NCI-H446 (cell line): ENCODE data around the gene SLC17A7.
"Not testable (repeated sequence)": the region's sequence is repeated elsewhere in the genome, so short reads cannot be mapped to it uniquely, and the experiment has no call there.

ENCODE experiments used
- DNase-seq, 2 experiments: peaks; one replicate each; lab custom pipeline; 2025; lab: John Stamatoyannopoulos, UW

The SLC17A7 gene

GRCh38 chr19:49469828-49470614 is 28.7 kb upstream of the SLC17A7 start:
- no peak for DNase-seq

- DNase-seq, result no peak
Measured at GRCh38 chr19:49468746-49469447, 27.6 kb upstream of the SLC17A7 start.

GRCh38 chr19:49468199-49468598 is 26.9 kb upstream of the SLC17A7 start:
- DNase-seq, result no peak

- no peak for DNase-seq
Measured at GRCh38 chr19:49465371-49465770, 24.0 kb upstream of the SLC17A7 start.

GRCh38 chr19:49463960-49464740 is 22.8 kb upstream of the SLC17A7 start:
- no peak for DNase-seq

GRCh38 chr19:49462492-49462891 is 21.2 kb upstream of the SLC17A7 start:
- no peak for DNase-seq

GRCh38 chr19:49461656-49462055 is 20.3 kb upstream of the SLC17A7 start:
- no peak for DNase-seq

GRCh38 chr19:49461130-49461529 is 19.8 kb upstream of the SLC17A7 start:
- not testable (repeated sequence) for DNase-seq

GRCh38 chr19:49459388-49459787 is 18.1 kb upstream of the SLC17A7 start:
- DNase-seq, result no peak

- DNase-seq, result no peak
Measured at GRCh38 chr19:49458567-49458903, 17.2 kb upstream of the SLC17A7 start.

GRCh38 chr19:49456326-49456725 is 15.0 kb upstream of the SLC17A7 start:
- no peak for DNase-seq

- no peak for DNase-seq
Measured at GRCh38 chr19:49455773-49456172, 14.4 kb upstream of the SLC17A7 start.

GRCh38 chr19:49453757-49454240 is 12.5 kb upstream of the SLC17A7 start:
- no peak for DNase-seq

GRCh38 chr19:49453013-49453756 is 11.9 kb upstream of the SLC17A7 start, which contains the start of gene ALDH16A1:
TSS of gene ALDH16A1 (plus strand) at chr19:49453225. CDS start at chr19:49453332, 107 bp downstream.
- peak; percentile 98 to 99 for DNase-seq

- peak; percentile 98 to 99 for DNase-seq
Measured at GRCh38 chr19:49451430-49452181, 10.3 kb upstream of the SLC17A7 start, which contains the start of gene PIH1D1. TSS of gene PIH1D1 (minus strand) at chr19:49451814. CDS start at chr19:49451574, 240 bp downstream.

- DNase-seq, result no peak
Measured at GRCh38 chr19:49450405-49450804, 9.1 kb upstream of the SLC17A7 start.

GRCh38 chr19:49448432-49448786 is 7.1 kb upstream of the SLC17A7 start:
- no peak for DNase-seq

GRCh38 chr19:49447485-49448431 is 6.4 kb upstream of the SLC17A7 start:
- DNase-seq, result no peak

- DNase-seq, result no peak
Measured at GRCh38 chr19:49445997-49446396, 4.7 kb upstream of the SLC17A7 start.
